BJ (cell line): ENCODE data around the gene ENTREP3. TPM values are rescaled to one million over a fixed set of nuclear protein-coding genes. Genes with fewer than 3 reads are reported as not detected.

ENCODE experiments used
- CTCF ChIA-PET: fragments of 350-600 bp; formaldehyde crosslinking; extraction: SDS; loops from one replicate; lab custom pipeline; 2021; ENCODE audit warnings: antibody characterized with exemption, inconsistent platforms; lab: Yijun Ruan, JAX
- POLR2A ChIA-PET: fragments of 300-600 bp; sonication (Branson Sonifier 250); formaldehyde crosslinking; extraction: SDS; loops from one replicate; lab custom pipeline; 2021; ENCODE audit warnings: antibody characterized with exemption; lab: Charles Lee
- DNase-seq: peaks from one replicate; pipeline ENCODE4 v3.0.0-alpha.2; 2011; ENCODE audit warnings: low read depth
- H3K27me3 ChIP-seq: 2 replicates; pipeline ENCODE4 v1.6.0; 2011; ENCODE audit warnings: low read length; ENCODE audit not compliant: control insufficient read depth, insufficient read depth
- H3K36me3 ChIP-seq: 2 replicates; pipeline ENCODE4 v1.5.1; 2011; ENCODE audit warnings: low read length; ENCODE audit not compliant: control insufficient read depth, insufficient read depth
- H3K4me3 ChIP-seq: 2 replicates; pipeline ENCODE4 v1.5.1; 2011; ENCODE audit warnings: low read depth, mild to moderate bottlenecking, control low read depth, low read length
- polyA minus RNA-seq: library from RNA; depleted of rRNA, polyadenylated mRNA; stranded (reverse); fragments of >200 nt; gene quantifications from 2 replicates; pipeline ENCODE4 v1.2.3, GENCODE V29; 2011; rRNA and poly(A)+ RNA removed
- polyA plus RNA-seq: library from polyadenylated mRNA; depleted of rRNA; stranded (reverse); fragments of >200 nt; gene quantifications from 2 replicates; pipeline ENCODE4 v1.2.3, GENCODE V29; 2011; rRNA removed
- TF ChIP-seq, protein P1 (sequence below): IDR thresholded peaks from 2 replicates; pipeline ENCODE4 v1.5.1; 2011; ENCODE audit warnings: low read depth, mild to moderate bottlenecking, control low read depth, inconsistent platforms, low read length, moderate library complexity; ENCODE audit not compliant: insufficient read depth

Gene ENTREP3, protein sequence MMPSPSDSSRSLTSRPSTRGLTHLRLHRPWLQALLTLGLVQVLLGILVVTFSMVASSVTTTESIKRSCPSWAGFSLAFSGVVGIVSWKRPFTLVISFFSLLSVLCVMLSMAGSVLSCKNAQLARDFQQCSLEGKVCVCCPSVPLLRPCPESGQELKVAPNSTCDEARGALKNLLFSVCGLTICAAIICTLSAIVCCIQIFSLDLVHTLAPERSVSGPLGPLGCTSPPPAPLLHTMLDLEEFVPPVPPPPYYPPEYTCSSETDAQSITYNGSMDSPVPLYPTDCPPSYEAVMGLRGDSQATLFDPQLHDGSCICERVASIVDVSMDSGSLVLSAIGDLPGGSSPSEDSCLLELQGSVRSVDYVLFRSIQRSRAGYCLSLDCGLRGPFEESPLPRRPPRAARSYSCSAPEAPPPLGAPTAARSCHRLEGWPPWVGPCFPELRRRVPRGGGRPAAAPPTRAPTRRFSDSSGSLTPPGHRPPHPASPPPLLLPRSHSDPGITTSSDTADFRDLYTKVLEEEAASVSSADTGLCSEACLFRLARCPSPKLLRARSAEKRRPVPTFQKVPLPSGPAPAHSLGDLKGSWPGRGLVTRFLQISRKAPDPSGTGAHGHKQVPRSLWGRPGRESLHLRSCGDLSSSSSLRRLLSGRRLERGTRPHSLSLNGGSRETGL
- polyA plus RNA-seq (10.3 and 15.7 TPM in 2 replicates), polyA minus RNA-seq (6.6 and 9.8 TPM in 2 replicates)

DNA sequence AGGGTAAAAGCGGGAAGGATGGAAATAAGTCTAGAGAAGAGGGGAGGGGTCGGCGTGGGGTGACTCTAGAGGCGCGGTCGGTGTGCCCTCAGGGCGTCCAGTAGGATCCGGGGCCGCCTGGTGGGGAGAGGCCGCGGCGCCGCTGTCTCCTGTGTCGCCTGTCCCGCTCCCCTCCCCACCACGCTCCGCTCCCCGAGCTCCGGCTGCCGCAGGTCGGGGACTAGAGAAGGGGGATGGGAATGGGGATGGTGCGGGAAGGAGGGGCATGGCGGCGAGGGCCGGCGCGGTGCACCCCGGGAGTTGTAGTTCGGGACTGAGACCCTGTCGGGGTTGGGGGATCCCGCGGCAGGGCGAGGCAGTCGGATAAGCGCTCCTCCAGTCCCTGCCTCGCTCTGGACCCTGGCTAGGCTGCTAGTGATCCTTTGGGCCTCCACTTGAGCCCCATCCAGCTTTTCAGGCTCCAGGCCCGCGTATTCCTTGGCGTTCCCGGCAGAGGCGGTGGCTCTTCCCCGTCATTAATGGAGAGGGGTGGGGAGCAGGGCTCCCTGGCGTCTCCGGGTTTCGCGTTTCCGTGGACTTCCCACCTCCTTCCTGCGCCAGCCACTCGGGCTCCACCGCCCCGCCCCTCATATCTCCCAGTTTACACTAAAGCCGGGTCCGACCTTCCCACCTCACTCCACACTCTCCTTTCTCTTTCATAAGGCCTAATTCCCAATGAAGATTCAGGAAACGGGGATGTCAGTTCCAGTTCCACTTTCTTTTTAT, at the start of gene ENTREP3:
Gene ENTREP3, minus strand, starts transcription at position 241 of the 765 bp plus-strand sequence. CDS start 606 bp downstream, outside the sequence.
- POLR2A ChIA-PET: interaction anchor here (0.6 kb wide), 2 partner anchors 61 to 205 kb away, joined by 3 to 8 read pairs; no protein-coding TSS in a partner anchor
- CTCF ChIA-PET: interaction anchor here (1.8 to 1.9 kb wide), 2 partner anchors 48 to 67 kb away, joined by 4 to 9 read pairs; no protein-coding TSS in a partner anchor
- TF ChIP-seq, protein P1, sequence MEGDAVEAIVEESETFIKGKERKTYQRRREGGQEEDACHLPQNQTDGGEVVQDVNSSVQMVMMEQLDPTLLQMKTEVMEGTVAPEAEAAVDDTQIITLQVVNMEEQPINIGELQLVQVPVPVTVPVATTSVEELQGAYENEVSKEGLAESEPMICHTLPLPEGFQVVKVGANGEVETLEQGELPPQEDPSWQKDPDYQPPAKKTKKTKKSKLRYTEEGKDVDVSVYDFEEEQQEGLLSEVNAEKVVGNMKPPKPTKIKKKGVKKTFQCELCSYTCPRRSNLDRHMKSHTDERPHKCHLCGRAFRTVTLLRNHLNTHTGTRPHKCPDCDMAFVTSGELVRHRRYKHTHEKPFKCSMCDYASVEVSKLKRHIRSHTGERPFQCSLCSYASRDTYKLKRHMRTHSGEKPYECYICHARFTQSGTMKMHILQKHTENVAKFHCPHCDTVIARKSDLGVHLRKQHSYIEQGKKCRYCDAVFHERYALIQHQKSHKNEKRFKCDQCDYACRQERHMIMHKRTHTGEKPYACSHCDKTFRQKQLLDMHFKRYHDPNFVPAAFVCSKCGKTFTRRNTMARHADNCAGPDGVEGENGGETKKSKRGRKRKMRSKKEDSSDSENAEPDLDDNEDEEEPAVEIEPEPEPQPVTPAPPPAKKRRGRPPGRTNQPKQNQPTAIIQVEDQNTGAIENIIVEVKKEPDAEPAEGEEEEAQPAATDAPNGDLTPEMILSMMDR: no peak
- no peak for DNase-seq
- Histone ChIP-seq H3K36me3 (peaks cover 12% of the 10 kb centered on the region), H3K27me3 (no peaks in the 10 kb centered on the region), H3K4me3 (peak within 1 kb of the TSS; percentile 86)

DNA sequence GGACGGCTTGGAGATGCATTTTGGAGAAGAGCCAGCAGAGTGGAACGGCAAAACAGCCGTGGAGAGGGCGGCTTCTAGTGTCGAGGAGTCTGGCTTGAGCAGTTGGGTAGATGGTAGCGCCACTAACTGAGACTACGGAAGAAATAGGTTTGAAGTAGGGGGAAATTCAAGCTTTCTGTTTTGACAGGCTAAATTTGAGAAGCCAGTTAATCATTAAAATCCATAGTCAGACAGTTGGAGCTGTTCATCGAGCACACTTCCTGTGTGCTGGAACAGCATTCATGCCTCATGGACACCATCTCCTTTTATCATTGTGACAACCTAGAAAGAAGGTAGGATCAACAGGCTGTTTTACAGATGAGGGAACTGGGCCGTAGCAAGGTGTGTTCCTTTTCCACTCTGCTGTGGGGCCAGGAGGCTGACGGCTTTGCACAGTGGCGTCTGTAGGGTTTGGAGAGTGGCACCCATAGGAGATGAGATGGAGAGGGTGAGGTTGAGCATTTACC, 49.3 kb upstream of the ENTREP3 start:
- no peak for DNase-seq
- Histone ChIP-seq H3K27me3 (no peaks in the 10 kb centered on the region), H3K4me3 (no peak overlapping the region), H3K36me3 (no peaks in the 10 kb centered on the region)
- ChIA-PET POLR2A (no interaction called here), CTCF (interaction anchor here (1.2 to 1.4 kb wide), 2 partner anchors 19 to 54 kb away, joined by 3 to 4 read pairs; no protein-coding TSS in a partner anchor)
- TF ChIP-seq, protein P1: no peak

DNA sequence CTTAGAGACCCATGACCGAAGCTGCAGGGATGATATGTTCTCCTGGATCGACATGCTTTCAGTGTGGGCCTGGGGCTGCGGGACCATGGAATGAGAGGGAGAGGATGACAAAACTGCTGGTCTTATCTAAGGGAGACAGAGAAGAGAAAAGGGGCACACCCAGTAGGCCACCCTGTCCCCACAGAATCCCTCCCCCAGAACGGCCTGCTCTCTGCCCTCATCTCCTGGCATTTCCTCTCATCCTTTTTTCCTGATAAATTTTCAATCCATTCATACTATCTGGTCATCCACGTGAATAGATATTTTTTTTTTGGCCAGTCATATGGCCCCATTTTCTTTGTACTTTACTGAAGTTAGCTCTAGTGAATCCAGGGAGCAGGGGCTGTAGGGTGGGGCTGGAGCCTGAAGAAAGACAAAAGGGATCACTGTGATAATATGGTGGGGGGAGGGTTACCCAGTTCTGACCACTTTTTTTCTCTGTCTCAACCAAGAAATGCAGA, 46.1 kb upstream of the ENTREP3 start, which contains the start of gene PKLR:
Gene PKLR, minus strand, starts transcription at position 97 of the 500 bp plus-strand sequence. Its CDS starts 43 bp downstream, at position 54.
- ChIA-PET POLR2A (no interaction called here), CTCF (interaction anchor here (2.2 kb wide), 1 partner anchor 51 kb away, joined by 10 read pairs; no protein-coding TSS in a partner anchor)
- no peaks in the 10 kb centered on the region for H3K36me3 ChIP-seq
- TF ChIP-seq, protein P1: no peak
- H3K27me3 ChIP-seq: peaks cover 7% of the 10 kb centered on the region
- no peak for DNase-seq
- no peak within 1 kb of the TSS for H3K4me3 ChIP-seq

DNA sequence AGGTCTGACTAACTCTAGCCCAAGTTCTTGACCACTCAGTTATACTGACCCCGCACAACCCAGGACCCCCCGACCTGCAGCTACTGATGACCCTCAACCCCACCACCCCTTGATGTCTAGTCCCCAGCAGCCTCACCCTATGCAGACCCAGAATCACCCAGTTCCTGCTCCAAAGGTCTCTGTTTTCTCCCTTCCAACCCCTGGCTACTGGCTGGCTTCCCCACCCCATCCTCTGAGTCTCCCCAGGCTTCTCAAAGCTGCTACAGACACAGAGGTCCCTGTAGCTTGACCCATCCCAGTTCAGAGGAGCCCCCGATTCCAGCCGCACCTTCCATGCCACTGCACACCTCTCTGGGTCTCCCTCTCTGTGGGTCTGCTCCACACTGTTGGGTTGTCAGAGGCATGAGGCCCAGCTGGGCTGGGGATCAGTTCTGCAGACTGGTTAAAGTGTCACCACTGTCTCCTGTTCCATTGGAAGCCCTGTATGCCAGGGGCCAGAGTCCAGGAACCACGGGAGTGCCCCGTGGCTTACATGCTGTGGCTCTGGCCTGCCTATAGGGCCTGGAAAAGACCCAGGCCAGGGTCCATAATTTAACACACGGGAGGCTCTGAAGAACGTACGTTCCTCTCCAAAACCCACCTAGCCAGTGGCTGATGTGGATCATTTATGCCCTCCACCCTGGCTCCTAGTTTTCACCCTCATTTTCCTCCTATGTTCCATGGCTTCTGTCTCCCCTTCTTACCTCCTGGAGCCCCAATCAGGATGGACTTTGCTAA, 45.5 kb upstream of the ENTREP3 start:
- POLR2A ChIA-PET: no interaction called here
- DNase-seq: no peak

More for the DNA sequence above, 45.5 kb upstream of the ENTREP3 start:
- H3K36me3 ChIP-seq: no peaks in the 10 kb centered on the region
- H3K27me3 ChIP-seq: peaks cover 13% of the 10 kb centered on the region
- TF ChIP-seq, protein P1: no peak
- no peak overlapping the region for H3K4me3 ChIP-seq
- CTCF ChIA-PET: interaction anchor here (1.0 to 2.2 kb wide), 4 partner anchors 22 to 80 kb away, joined by 3 to 10 read pairs (median 6); no protein-coding TSS in a partner anchor
